Activated naive CD4-positive, alpha-beta T cell treated with anti-CD3 and anti-CD28 coated beads, Interleukin-2, amount 50 U/mL, for 24 hours (primary cell): ENCODE measurements around the gene SOST.
"Not testable (repeated sequence)": the region's sequence is repeated elsewhere in the genome, so short reads cannot be mapped to it uniquely, and the experiment has no call there.

Experiments used
- H3K27ac Mint-ChIP-seq: one replicate; pipeline ENCODE4 v1.8.0; 2021; ENCODE audit warnings: mild to moderate bottlenecking, mixed read lengths
- H3K27me3 Mint-ChIP-seq: one replicate; pipeline ENCODE4 v1.8.0; 2021; ENCODE audit warnings: mixed read lengths
- H3K36me3 Mint-ChIP-seq: one replicate; pipeline ENCODE4 v1.8.0; 2021; ENCODE audit warnings: mixed read lengths
- H3K4me1 Mint-ChIP-seq: one replicate; pipeline ENCODE4 v1.8.0; 2021; ENCODE audit warnings: mixed read lengths
- H3K4me3 Mint-ChIP-seq: one replicate; pipeline ENCODE4 v1.8.0; 2021; ENCODE audit warnings: mild to moderate bottlenecking, mixed read lengths
- H3K9me3 Mint-ChIP-seq: one replicate; pipeline ENCODE4 v1.8.0; 2021; ENCODE audit warnings: mixed read lengths

SOST gene

GRCh38 chr17:43758497-43759174 lies at the start of gene SOST:
Gene SOST (minus strand): TSS chr17:43758791. CDS start chr17:43758741, 50 bp downstream.
- no peaks in the 10 kb centered on the region for H3K36me3 Mint-ChIP-seq
- no peaks in the 10 kb centered on the region for H3K9me3 Mint-ChIP-seq
- no peaks in the 10 kb centered on the region for H3K4me1 Mint-ChIP-seq
- peaks cover 14% of the 10 kb centered on the region for H3K27me3 Mint-ChIP-seq
- no peak within 1 kb of the TSS for H3K4me3 Mint-ChIP-seq
- no peak within 1 kb of the TSS for H3K27ac Mint-ChIP-seq

DNA sequence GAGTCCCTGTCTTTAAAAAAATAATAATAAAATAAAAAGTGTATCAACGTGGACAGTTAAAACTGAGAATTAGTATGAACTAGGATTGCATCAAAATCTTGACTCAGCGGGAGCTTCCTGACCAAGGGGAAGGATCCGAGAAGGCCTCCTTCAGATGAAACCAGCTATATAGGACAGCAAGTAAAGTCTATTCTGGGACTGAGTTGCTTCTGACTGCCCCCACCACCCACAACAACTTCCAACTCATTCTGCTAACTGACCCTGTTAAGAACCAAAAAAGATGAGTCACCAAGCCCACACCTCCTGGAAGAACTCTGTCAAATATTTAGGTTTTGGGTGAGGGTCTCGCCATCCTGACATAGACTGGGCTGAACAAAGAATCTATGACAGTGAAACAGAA lies 49.5 kb upstream of the SOST start:
- Mint-ChIP-seq H3K9me3 (no peaks in the 10 kb centered on the region), H3K27me3 (peaks cover 3% of the 10 kb centered on the region), H3K36me3 (no peaks in the 10 kb centered on the region), H3K4me3 (no peak overlapping the region), H3K27ac (no peak overlapping the region), H3K4me1 (no peaks in the 10 kb centered on the region)

DNA sequence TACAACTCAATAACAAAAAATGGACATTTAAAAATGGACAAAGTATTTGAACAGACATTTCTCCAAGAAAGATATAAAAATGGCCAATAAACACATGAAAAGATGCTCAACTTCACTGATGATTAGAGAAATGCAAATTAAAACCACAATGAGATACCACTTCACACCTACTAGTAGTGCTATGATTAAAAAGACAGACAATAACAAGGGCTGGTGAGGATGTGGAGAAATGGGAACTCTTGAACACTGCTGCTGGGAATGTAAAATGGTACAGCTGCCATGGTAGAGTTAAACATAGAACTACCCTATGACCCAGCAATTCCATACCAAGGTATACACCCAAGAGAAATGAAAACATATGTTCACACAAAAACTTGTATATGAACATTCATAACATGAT lies 46.5 kb upstream of the SOST start:
- Mint-ChIP-seq H3K27ac (no peak overlapping the region), H3K27me3 (peaks cover 7% of the 10 kb centered on the region), H3K4me3 (no peak overlapping the region), H3K9me3 (no peaks in the 10 kb centered on the region), H3K4me1 (no peaks in the 10 kb centered on the region), H3K36me3 (no peaks in the 10 kb centered on the region)

DNA sequence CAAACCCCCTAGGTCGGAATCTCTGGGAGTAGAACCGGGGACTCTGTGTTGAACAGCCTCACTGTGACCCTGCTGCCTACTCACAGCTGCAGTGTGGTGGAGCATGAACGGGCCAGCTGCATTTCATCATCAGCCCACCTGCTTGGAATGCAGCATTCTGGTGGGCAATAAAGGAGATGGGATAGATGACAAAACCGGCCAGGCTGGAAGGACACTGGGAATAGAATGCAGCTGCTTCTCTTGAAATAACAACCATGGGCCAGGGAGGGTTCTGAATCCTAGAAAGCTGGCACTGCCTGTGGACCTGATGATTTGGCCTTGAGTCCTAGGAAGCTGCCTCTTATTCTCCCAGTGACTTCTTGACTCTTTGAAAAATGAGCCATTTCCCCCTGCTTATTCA lies 45.2 kb upstream of the SOST start:
- H3K27me3 Mint-ChIP-seq = peaks cover 7% of the 10 kb centered on the region
- no peaks in the 10 kb centered on the region for H3K4me1 Mint-ChIP-seq
- no peaks in the 10 kb centered on the region for H3K9me3 Mint-ChIP-seq
- H3K36me3 Mint-ChIP-seq = no peaks in the 10 kb centered on the region
- H3K27ac Mint-ChIP-seq = no peak overlapping the region
- H3K4me3 Mint-ChIP-seq = no peak overlapping the region

- no peaks in the 10 kb centered on the region for H3K36me3 Mint-ChIP-seq
- no peaks in the 10 kb centered on the region for H3K9me3 Mint-ChIP-seq
- H3K27me3 Mint-ChIP-seq = peaks cover 7% of the 10 kb centered on the region
- no peak overlapping the region for H3K4me3 Mint-ChIP-seq
- no peaks in the 10 kb centered on the region for H3K4me1 Mint-ChIP-seq
- no peak overlapping the region for H3K27ac Mint-ChIP-seq
Observed at GRCh38 chr17:43801844-43802243, 43.3 kb upstream of the SOST start.

DNA sequence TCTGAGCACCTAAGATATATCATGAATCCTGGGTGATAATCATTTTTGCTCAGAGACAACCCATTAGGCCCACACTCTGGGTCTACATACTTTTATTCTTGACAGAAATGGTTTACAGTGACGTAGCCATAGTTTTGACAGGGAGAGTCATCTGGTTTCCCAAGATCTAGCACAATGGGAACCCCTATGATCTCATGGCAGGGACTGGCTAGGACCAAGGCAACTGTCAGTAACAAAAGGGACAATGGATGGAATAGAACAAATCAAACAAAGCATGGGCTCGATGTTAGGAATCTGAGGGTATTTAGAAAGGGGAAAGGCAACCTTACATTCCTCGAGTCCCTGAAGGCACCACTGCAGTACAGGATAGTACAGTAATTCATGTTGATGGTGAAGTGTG lies 42.1 kb upstream of the SOST start:
- Mint-ChIP-seq H3K36me3 (no peaks in the 10 kb centered on the region), H3K27me3 (peaks cover 9% of the 10 kb centered on the region), H3K9me3 (no peaks in the 10 kb centered on the region), H3K4me3 (no peak overlapping the region), H3K27ac (no peak overlapping the region), H3K4me1 (no peaks in the 10 kb centered on the region)

GRCh38 chr17:43799047-43799446 lies 40.5 kb upstream of the SOST start:
- Mint-ChIP-seq H3K27me3 (peaks cover 9% of the 10 kb centered on the region), H3K4me3 (no peak overlapping the region), H3K36me3 (no peaks in the 10 kb centered on the region), H3K27ac (no peak overlapping the region), H3K4me1 (no peaks in the 10 kb centered on the region), H3K9me3 (no peaks in the 10 kb centered on the region)

GRCh38 chr17:43798024-43798423 lies 39.4 kb upstream of the SOST start:
- not testable (repeated sequence) for H3K27ac Mint-ChIP-seq, H3K36me3 Mint-ChIP-seq, H3K4me3 Mint-ChIP-seq, H3K9me3 Mint-ChIP-seq, H3K27me3 Mint-ChIP-seq, H3K4me1 Mint-ChIP-seq

- H3K4me1 Mint-ChIP-seq, H3K9me3 Mint-ChIP-seq, H3K27ac Mint-ChIP-seq, H3K4me3 Mint-ChIP-seq, H3K27me3 Mint-ChIP-seq, H3K36me3 Mint-ChIP-seq: not testable (repeated sequence)
Observed at GRCh38 chr17:43792668-43793067, 34.1 kb upstream of the SOST start.

DNA sequence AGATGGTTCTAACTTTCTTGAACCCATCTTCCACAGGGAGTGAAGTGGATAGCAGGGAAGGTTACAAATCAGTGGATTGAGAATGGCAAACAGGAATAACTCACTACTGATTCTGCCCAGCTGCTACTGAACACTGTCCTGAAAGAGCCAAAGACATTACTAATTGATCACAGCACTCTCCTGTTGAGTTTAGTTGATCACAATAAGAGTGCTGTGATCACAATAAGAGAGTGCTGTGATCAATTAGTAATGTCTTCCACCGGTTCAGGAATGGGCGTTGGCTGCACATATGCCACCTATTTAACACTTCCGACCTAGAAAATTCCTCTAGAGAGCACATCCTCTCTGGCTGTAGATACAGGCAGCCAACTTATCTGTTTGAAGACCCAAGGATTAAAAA lies 33.0 kb upstream of the SOST start:
- H3K4me1 Mint-ChIP-seq = peaks cover 8% of the 10 kb centered on the region
- peaks cover 7% of the 10 kb centered on the region for H3K27me3 Mint-ChIP-seq
- H3K36me3 Mint-ChIP-seq = no peaks in the 10 kb centered on the region
- no peaks in the 10 kb centered on the region for H3K9me3 Mint-ChIP-seq
- H3K4me3 Mint-ChIP-seq = no peak overlapping the region
- H3K27ac Mint-ChIP-seq = peak overlapping the region; percentile 8

- no peak overlapping the region for H3K27ac Mint-ChIP-seq
- H3K27me3 Mint-ChIP-seq = peaks cover 4% of the 10 kb centered on the region
- no peaks in the 10 kb centered on the region for H3K9me3 Mint-ChIP-seq
- no peaks in the 10 kb centered on the region for H3K36me3 Mint-ChIP-seq
- H3K4me1 Mint-ChIP-seq = peaks cover 8% of the 10 kb centered on the region
- H3K4me3 Mint-ChIP-seq = no peak overlapping the region
Observed at GRCh38 chr17:43790311-43790940, 31.8 kb upstream of the SOST start.

DNA sequence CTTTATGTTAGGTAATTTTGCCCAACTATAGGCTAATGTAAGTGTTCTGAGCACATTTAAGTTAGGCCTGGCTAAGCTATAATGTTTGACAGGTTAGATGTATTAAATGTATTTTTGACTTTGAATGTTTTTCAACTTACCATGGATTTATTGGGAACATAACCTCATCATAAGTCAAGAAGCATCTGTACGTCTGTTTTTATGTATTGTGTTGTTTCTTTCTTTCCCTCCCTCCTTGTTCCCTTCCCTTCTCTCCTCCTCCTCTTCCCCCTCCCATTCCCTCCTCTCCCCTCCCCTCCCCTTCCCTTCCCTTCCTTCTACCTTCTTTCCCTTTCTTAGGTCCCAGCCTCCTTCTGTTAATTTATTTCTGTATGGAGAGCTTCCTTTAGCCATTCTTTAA lies 30.9 kb upstream of the SOST start:
- Mint-ChIP-seq H3K27me3 (peaks cover 4% of the 10 kb centered on the region), H3K4me1 (peaks cover 8% of the 10 kb centered on the region), H3K36me3 (no peaks in the 10 kb centered on the region), H3K4me3 (no peak overlapping the region), H3K9me3 (no peaks in the 10 kb centered on the region), H3K27ac (no peak overlapping the region)

GRCh38 chr17:43788540-43788939 lies 29.9 kb upstream of the SOST start:
- no peak overlapping the region for H3K4me3 Mint-ChIP-seq
- H3K36me3 Mint-ChIP-seq = no peaks in the 10 kb centered on the region
- peaks cover 8% of the 10 kb centered on the region for H3K4me1 Mint-ChIP-seq
- H3K9me3 Mint-ChIP-seq = no peaks in the 10 kb centered on the region
- peaks cover 3% of the 10 kb centered on the region for H3K27me3 Mint-ChIP-seq
- H3K27ac Mint-ChIP-seq = no peak overlapping the region

DNA sequence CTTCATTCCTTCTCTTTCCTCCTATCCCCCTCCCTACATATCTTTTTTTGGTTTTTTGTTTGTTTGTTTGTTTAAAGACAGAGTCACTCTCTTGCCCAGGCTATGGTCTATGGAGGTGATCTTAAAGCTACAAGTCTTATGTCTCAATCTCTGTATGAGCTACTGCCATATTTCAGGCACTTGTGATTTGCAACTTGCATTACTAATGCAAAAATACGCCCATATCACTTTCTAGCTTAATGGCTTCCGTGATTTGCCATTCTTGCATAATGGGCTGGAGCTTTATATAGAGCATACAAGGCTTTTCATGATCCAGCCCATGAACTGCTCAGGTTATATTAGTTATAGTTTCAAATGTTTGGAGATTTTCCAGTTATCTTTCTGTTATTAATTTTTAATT lies 29.1 kb upstream of the SOST start:
- no peaks in the 10 kb centered on the region for H3K36me3 Mint-ChIP-seq
- no peaks in the 10 kb centered on the region for H3K9me3 Mint-ChIP-seq
- no peak overlapping the region for H3K27ac Mint-ChIP-seq

GRCh38 chr17:43784628-43785101 lies 26.1 kb upstream of the SOST start:
- Mint-ChIP-seq H3K4me3 (no peak overlapping the region), H3K9me3 (no peaks in the 10 kb centered on the region), H3K27ac (peak overlapping the region; percentile 78), H3K4me1 (peaks cover 3% of the 10 kb centered on the region), H3K36me3 (no peaks in the 10 kb centered on the region), H3K27me3 (peaks cover 6% of the 10 kb centered on the region)

More for the DNA sequence above, 29.1 kb upstream of the SOST start:
- Mint-ChIP-seq H3K4me3 (no peak overlapping the region), H3K4me1 (peaks cover 8% of the 10 kb centered on the region), H3K27me3 (peaks cover 3% of the 10 kb centered on the region)

DNA sequence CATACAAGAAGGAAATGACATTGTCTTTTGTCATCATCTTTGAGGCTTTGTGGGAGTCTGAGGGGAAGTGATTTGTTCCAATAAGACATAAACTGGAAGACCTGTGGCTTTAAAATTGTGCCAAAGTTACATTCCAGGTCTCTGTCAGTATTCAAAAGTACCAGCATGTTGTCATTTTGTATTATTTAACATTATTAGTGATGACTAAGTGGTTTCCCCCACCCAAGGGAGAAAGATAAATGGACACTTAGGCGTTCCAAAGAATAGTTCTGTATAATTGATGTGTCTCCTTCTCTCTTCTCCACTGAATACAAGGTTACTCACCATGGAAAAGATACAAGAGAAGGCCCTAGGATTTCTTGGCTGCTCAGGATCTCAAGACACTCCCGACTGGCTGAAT lies 25.5 kb upstream of the SOST start:
- Mint-ChIP-seq H3K9me3 (no peaks in the 10 kb centered on the region), H3K36me3 (no peaks in the 10 kb centered on the region), H3K27me3 (peaks cover 6% of the 10 kb centered on the region), H3K27ac (no peak overlapping the region), H3K4me1 (peaks cover 9% of the 10 kb centered on the region), H3K4me3 (no peak overlapping the region)
